Keratinocyte (primary cell): ENCODE data around the gene PTPRN2. TPM values are rescaled to one million over a fixed set of nuclear protein-coding genes. Genes with fewer than 3 reads are reported as not detected.

Source experiments
- DNase-seq: peaks from one replicate; pipeline ENCODE4 v3.0.0-alpha.2; 2011; ENCODE audit warnings: low read depth, missing footprints, low spot score
- FAIRE-seq: peaks from 2 replicates; lab custom pipeline; 2011; peaks lifted over from hg19 to GRCh38; lab: Jason Lieb, UNC
- H2AFZ ChIP-seq: 2 replicates; pipeline ENCODE4 v1.6.0; 2012; ENCODE audit warnings: low read length, control low read depth, inconsistent platforms; ENCODE audit not compliant: control insufficient read depth
- H3K27ac ChIP-seq: 2 replicates; pipeline ENCODE4 v1.5.1; 2011; ENCODE audit warnings: low read length; ENCODE audit not compliant: control insufficient read depth, insufficient read depth
- H3K27me3 ChIP-seq: 3 replicates; pipeline ENCODE4 v1.6.0; 2011; ENCODE audit warnings: low read length; ENCODE audit not compliant: control insufficient read depth, insufficient read depth; ENCODE audit errors: extremely low read depth
- H3K36me3 ChIP-seq, 2 experiments: 2 replicates in 1 of 2; 3 replicates in 1 of 2; pipeline ENCODE4 v1.5.1; 2011; ENCODE audit warnings: low read length in 2 of 2, mild to moderate bottlenecking in 1 of 2; ENCODE audit not compliant: control insufficient read depth in 2 of 2, insufficient read depth in 2 of 2; ENCODE audit errors: extremely low read depth in 1 of 2
- H3K4me1 ChIP-seq: 3 replicates; pipeline ENCODE4 v1.5.1; 2011; ENCODE audit warnings: low read length; ENCODE audit not compliant: control insufficient read depth, insufficient read depth; ENCODE audit errors: extremely low read depth
- H3K4me2 ChIP-seq: 3 replicates; pipeline ENCODE4 v1.6.0; 2011; ENCODE audit warnings: low read depth, low read length; ENCODE audit not compliant: control insufficient read depth, insufficient read depth; ENCODE audit errors: extremely low read depth
- H3K4me3 ChIP-seq, 3 experiments: fragments of 200-600 bp in 1 of 3; sonication (generic) in 1 of 3; 2 replicates in 2 of 3; 3 replicates in 1 of 3; pipeline ENCODE4 v1.5.1; 2011 to 2016; ENCODE audit warnings: low read length in 3 of 3, mild to moderate bottlenecking in 3 of 3, control low read depth in 2 of 3, inconsistent platforms in 1 of 3, low read depth in 1 of 3, mixed read lengths in 1 of 3, mixed run types in 1 of 3, moderate library complexity in 1 of 3; ENCODE audit not compliant: control insufficient read depth in 2 of 3, insufficient read depth in 2 of 3; ENCODE audit errors: extremely low read depth in 1 of 3
- H3K79me2 ChIP-seq: 2 replicates; pipeline ENCODE4 v1.6.0; 2012; ENCODE audit warnings: low read length; ENCODE audit not compliant: control insufficient read depth, insufficient read depth
- H3K9ac ChIP-seq: 3 replicates; pipeline ENCODE4 v1.6.0; 2011; ENCODE audit warnings: low read length; ENCODE audit not compliant: control insufficient read depth, insufficient read depth; ENCODE audit errors: extremely low read depth
- H3K9me1 ChIP-seq: 3 replicates; pipeline ENCODE4 v1.6.0; 2011; ENCODE audit warnings: low read length; ENCODE audit not compliant: control insufficient read depth, insufficient read depth; ENCODE audit errors: extremely low read depth
- H3K9me3 ChIP-seq: 2 replicates; pipeline ENCODE4 v1.5.1; 2012; ENCODE audit warnings: low read depth, low read length; ENCODE audit not compliant: control insufficient read depth
- H4K20me1 ChIP-seq: 3 replicates; pipeline ENCODE4 v1.6.0; 2011; ENCODE audit warnings: low read length; ENCODE audit not compliant: control insufficient read depth, insufficient read depth; ENCODE audit errors: extremely low read depth
- CTCF ChIP-seq, 3 experiments: IDR thresholded peaks in 1 of 3; conservative IDR thresholded peaks in 1 of 3; optimal IDR thresholded peaks in 1 of 3; 2 replicates in 2 of 3; 3 replicates in 1 of 3; pipeline versions ENCODE3 to v1.5.1; 2011; ENCODE audit warnings: low read length in 3 of 3, mild to moderate bottlenecking in 3 of 3, moderate library complexity in 2 of 3, control low read depth in 1 of 3, inconsistent platforms in 1 of 3; ENCODE audit not compliant: insufficient read depth in 2 of 3; ENCODE audit errors: extremely low read depth in 1 of 3
- EZH2 ChIP-seq: IDR thresholded peaks from one replicate; pipeline ENCODE4 v1.6.1; 2012; ENCODE audit warnings: inconsistent platforms, mild to moderate bottlenecking, low read length, moderate library complexity
- dilution Hi-C: fragments of 300-500 bp; cut with MboI; formaldehyde crosslinking; loops from one replicate; pipeline ENCODE4 v1.7.0; 2020; ENCODE audit warnings: low sequenced_read_pairs; ENCODE audit not compliant: extremely low pct_ligation_motif_present
- polyA plus RNA-seq, 5 experiments: library from polyadenylated mRNA; depleted of rRNA in 3 of 5; stranded (reverse) in 3 of 5; stranded (forward) in 1 of 5; unstranded in 1 of 5; fragments of >200 nt; gene quantifications; 1 replicate in 1 of 5; 2 replicates in 3 of 5; 3 replicates in 1 of 5; pipeline versions ENCODE4 v1.2.1 to v1.2.3, GENCODE V29; 2011 to 2012; ENCODE audit warnings: missing spikeins in 2 of 5, low read depth in 1 of 5, low replicate concordance in 1 of 5

PTPRN2 gene
- polyA plus RNA-seq, 1 donor (not counting 4 experiments of a cell fraction or from before 2014, with no cell fraction given): not detected

- FAIRE-seq (no peak), DNase-seq (no peak)
- Histone ChIP-seq H3K4me1 (no peaks in the 10 kb centered on the region), H3K4me3 (no peak overlapping the region), H3K9me3 (peaks cover 25% of the 10 kb centered on the region), H2AFZ (no peak overlapping the region), H3K79me2 (no peaks in the 10 kb centered on the region), H3K4me2 (no peak overlapping the region), H3K36me3 (no peaks in the 10 kb centered on the region), H3K9me1 (no peaks in the 10 kb centered on the region), H3K27ac (no peak overlapping the region), H3K9ac (no peak overlapping the region), H3K27me3 (no peaks in the 10 kb centered on the region), H4K20me1 (no peaks in the 10 kb centered on the region)
- TF ChIP-seq CTCF (optimal IDR thresholded peaks at IDR 0.05 in 1 of 3, IDR thresholded peaks at IDR 0.05 in 1 of 3, conservative IDR thresholded peaks at IDR 0.05 in 1 of 3; ENCODE audit: extremely low read depth in 1 of 3, insufficient read depth in 2 of 3, low read length in 3 of 3): no peak
- no peak for TF ChIP-seq EZH2
- dilution Hi-C loops: no loop called here
Observed at GRCh38 chr7:158082761-158083160, 504.9 kb downstream of the PTPRN2 start.

- dilution Hi-C loops: no loop called here
Observed at GRCh38 chr7:158080899-158081445, 506.7 kb downstream of the PTPRN2 start.

More at GRCh38 chr7:158080899-158081445, 506.7 kb downstream of the PTPRN2 start:
- H3K36me3 ChIP-seq: no peaks in the 10 kb centered on the region
- DNase-seq (no peak), FAIRE-seq (no peak)
- H3K27ac ChIP-seq: no peak overlapping the region
- H4K20me1 ChIP-seq: no peaks in the 10 kb centered on the region
- no peak overlapping the region for H2AFZ ChIP-seq
- no peaks in the 10 kb centered on the region for H3K27me3 ChIP-seq
- TF ChIP-seq CTCF (optimal IDR thresholded peaks at IDR 0.05 in 1 of 3, IDR thresholded peaks at IDR 0.05 in 1 of 3, conservative IDR thresholded peaks at IDR 0.05 in 1 of 3; ENCODE audit: extremely low read depth in 1 of 3, insufficient read depth in 2 of 3, low read length in 3 of 3): no peak
- no peak for TF ChIP-seq EZH2
- no peak overlapping the region for H3K9ac ChIP-seq
- H3K9me3 ChIP-seq: peaks cover 21% of the 10 kb centered on the region
- no peak overlapping the region for H3K4me3 ChIP-seq
- H3K4me2 ChIP-seq: no peak overlapping the region
- no peaks in the 10 kb centered on the region for H3K79me2 ChIP-seq
- H3K9me1 ChIP-seq: no peaks in the 10 kb centered on the region
- H3K4me1 ChIP-seq: no peaks in the 10 kb centered on the region
